GM23338 (cell line): ENCODE results near the gene HDAC9.

Experiments used
- CREB1 ChIP-seq: fragments of 250-450 bp; sonication (Bioruptor Pico); IDR thresholded peaks from 2 replicates; pipeline ENCODE4 v1.5.0; 2020; ENCODE audit warnings: low read depth, mild to moderate bottlenecking, moderate library complexity
- EZH2 ChIP-seq: fragments of 200-600 bp; sonication (generic); IDR thresholded peaks from one replicate; pipeline ENCODE4 v1.8.0; 2017; ENCODE audit warnings: antibody characterized with exemption, mild to moderate bottlenecking, low read depth; ENCODE audit not compliant: unreplicated experiment
- EZH2phosphoT487 ChIP-seq: fragments of 200-600 bp; sonication (generic); IDR thresholded peaks from one replicate; pipeline ENCODE4 v1.8.1; 2018; ENCODE audit warnings: antibody characterized with exemption; ENCODE audit not compliant: unreplicated experiment
- JUNB ChIP-seq: IDR thresholded peaks from one replicate; pipeline ENCODE4 v1.6.1; 2016; ENCODE audit warnings: antibody characterized with exemption; ENCODE audit not compliant: unreplicated experiment
- POLR2AphosphoS5 ChIP-seq: IDR thresholded peaks from 2 replicates; pipeline ENCODE4 v1.6.1; 2016; ENCODE audit warnings: antibody characterized with exemption, low read depth
- REST ChIP-seq: IDR thresholded peaks from one replicate; pipeline ENCODE4 v1.6.1; 2018; ENCODE audit warnings: antibody characterized with exemption; ENCODE audit not compliant: unreplicated experiment
- TF ChIP-seq, protein P1 (sequence below), 2 experiments: fragments of 200-600 bp in 1 of 2; sonication (generic) in 1 of 2; conservative IDR thresholded peaks; 2 replicates each; pipeline versions ENCODE4 v1.5.1 to v1.6.1; 2016 to 2017; ENCODE audit warnings: antibody characterized with exemption in 2 of 2, low read depth in 2 of 2, mild to moderate bottlenecking in 2 of 2, moderate library complexity in 1 of 2
- TF ChIP-seq, protein P2 (sequence below): IDR thresholded peaks from 2 replicates; pipeline ENCODE4 v1.6.1; 2016; ENCODE audit warnings: antibody characterized with exemption

- TF ChIP-seq, protein P1, sequence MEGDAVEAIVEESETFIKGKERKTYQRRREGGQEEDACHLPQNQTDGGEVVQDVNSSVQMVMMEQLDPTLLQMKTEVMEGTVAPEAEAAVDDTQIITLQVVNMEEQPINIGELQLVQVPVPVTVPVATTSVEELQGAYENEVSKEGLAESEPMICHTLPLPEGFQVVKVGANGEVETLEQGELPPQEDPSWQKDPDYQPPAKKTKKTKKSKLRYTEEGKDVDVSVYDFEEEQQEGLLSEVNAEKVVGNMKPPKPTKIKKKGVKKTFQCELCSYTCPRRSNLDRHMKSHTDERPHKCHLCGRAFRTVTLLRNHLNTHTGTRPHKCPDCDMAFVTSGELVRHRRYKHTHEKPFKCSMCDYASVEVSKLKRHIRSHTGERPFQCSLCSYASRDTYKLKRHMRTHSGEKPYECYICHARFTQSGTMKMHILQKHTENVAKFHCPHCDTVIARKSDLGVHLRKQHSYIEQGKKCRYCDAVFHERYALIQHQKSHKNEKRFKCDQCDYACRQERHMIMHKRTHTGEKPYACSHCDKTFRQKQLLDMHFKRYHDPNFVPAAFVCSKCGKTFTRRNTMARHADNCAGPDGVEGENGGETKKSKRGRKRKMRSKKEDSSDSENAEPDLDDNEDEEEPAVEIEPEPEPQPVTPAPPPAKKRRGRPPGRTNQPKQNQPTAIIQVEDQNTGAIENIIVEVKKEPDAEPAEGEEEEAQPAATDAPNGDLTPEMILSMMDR (conservative IDR thresholded peaks at IDR 0.05; ENCODE audit: low read depth in 2 of 2), result no peak
- no peak for TF ChIP-seq EZH2
- no peak for TF ChIP-seq EZH2phosphoT487
- no peak for TF ChIP-seq REST
- TF ChIP-seq CREB1, result no peak
- no peak for TF ChIP-seq POLR2AphosphoS5
- no peak for TF ChIP-seq JUNB
- TF ChIP-seq, protein P2, sequence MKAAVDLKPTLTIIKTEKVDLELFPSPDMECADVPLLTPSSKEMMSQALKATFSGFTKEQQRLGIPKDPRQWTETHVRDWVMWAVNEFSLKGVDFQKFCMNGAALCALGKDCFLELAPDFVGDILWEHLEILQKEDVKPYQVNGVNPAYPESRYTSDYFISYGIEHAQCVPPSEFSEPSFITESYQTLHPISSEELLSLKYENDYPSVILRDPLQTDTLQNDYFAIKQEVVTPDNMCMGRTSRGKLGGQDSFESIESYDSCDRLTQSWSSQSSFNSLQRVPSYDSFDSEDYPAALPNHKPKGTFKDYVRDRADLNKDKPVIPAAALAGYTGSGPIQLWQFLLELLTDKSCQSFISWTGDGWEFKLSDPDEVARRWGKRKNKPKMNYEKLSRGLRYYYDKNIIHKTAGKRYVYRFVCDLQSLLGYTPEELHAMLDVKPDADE, result no peak
These were observed 60.4 kb downstream of the HDAC9 start for GRCh38 chr7:18555968-18556367.
